GM18507 (cell line): ENCODE results near the gene CDH1.
A peak's percentile ranks its signal among the peaks of the same experiment; 100 is the strongest.
"Not testable (repeated sequence)": the region's sequence is repeated elsewhere in the genome, so short reads cannot be mapped to it uniquely, and the experiment has no call there.

ENCODE experiments used
- DNase-seq: peaks from one replicate; pipeline ENCODE4 v3.0.0; 2011; ENCODE audit warnings: low read depth; ENCODE audit not compliant: insufficient read length; ENCODE audit errors: extremely low spot score
- FAIRE-seq: peaks from 2 replicates; lab custom pipeline; 2011; peaks lifted over from hg19 to GRCh38; lab: Jason Lieb, UNC

CDH1 gene

GRCh38 chr16:68737046-68737729 is at the start of gene CDH1:
Gene CDH1 (plus strand): TSS chr16:68737292. CDS start chr16:68737416, 124 bp downstream.
- no peak for DNase-seq
- no peak for FAIRE-seq

- DNase-seq, result no peak
- no peak for FAIRE-seq
These were observed 47.2 kb upstream of the CDH1 start for GRCh38 chr16:68689921-68690320.

- DNase-seq (no peak), FAIRE-seq (no peak)
These were observed 41.5 kb upstream of the CDH1 start for GRCh38 chr16:68695575-68695974.

GRCh38 chr16:68696514-68696913 is 40.6 kb upstream of the CDH1 start:
- no peak for FAIRE-seq
- no peak for DNase-seq

GRCh38 chr16:68698091-68698490 is 39.0 kb upstream of the CDH1 start:
- FAIRE-seq (no peak), DNase-seq (no peak)

GRCh38 chr16:68700120-68700519 is 37.0 kb upstream of the CDH1 start:
- no peak for DNase-seq
- no peak for FAIRE-seq

GRCh38 chr16:68700831-68701230 is 36.3 kb upstream of the CDH1 start:
- no peak for DNase-seq
- FAIRE-seq, result no peak

- DNase-seq, result peak; percentile 56
- peak; percentile 81 for FAIRE-seq
These were observed 32.7 kb upstream of the CDH1 start for GRCh38 chr16:68704232-68704867.

GRCh38 chr16:68707340-68708152 is 29.5 kb upstream of the CDH1 start:
- FAIRE-seq, result no peak
- DNase-seq, result no peak

- FAIRE-seq (no peak), DNase-seq (no peak)
These were observed 26.9 kb upstream of the CDH1 start for GRCh38 chr16:68710211-68710610.

- no peak for DNase-seq
- no peak for FAIRE-seq
These were observed 25.5 kb upstream of the CDH1 start for GRCh38 chr16:68711421-68712139.

- DNase-seq (no peak), FAIRE-seq (no peak)
These were observed 23.7 kb upstream of the CDH1 start for GRCh38 chr16:68713361-68713760.

GRCh38 chr16:68715471-68715870 is 21.6 kb upstream of the CDH1 start:
- no peak for FAIRE-seq

GRCh38 chr16:68716516-68716915 is 20.6 kb upstream of the CDH1 start:
- not testable (repeated sequence) for DNase-seq, FAIRE-seq

More at GRCh38 chr16:68715471-68715870, 21.6 kb upstream of the CDH1 start:
- DNase-seq, result no peak

GRCh38 chr16:68717684-68718083 is 19.4 kb upstream of the CDH1 start:
- DNase-seq, result no peak
- FAIRE-seq, result no peak

- no peak for DNase-seq
These were observed 18.5 kb upstream of the CDH1 start for GRCh38 chr16:68718590-68718989.

GRCh38 chr16:68719993-68720489 is 17.1 kb upstream of the CDH1 start:
- FAIRE-seq (peak; percentile 64), DNase-seq (no peak)

More at GRCh38 chr16:68718590-68718989, 18.5 kb upstream of the CDH1 start:
- no peak for FAIRE-seq

- DNase-seq (no peak), FAIRE-seq (no peak)
These were observed 14.7 kb upstream of the CDH1 start for GRCh38 chr16:68722119-68723024.

GRCh38 chr16:68724797-68725196 is 12.3 kb upstream of the CDH1 start:
- FAIRE-seq (no peak), DNase-seq (no peak)
